Neural cell (in vitro differentiated cells): ENCODE measurements around the gene PDE2A.

Source experiments
- EZH2 ChIP-seq: fragments of 200-600, 300-800 bp; shearing (Covaris generic), sonication (generic); IDR thresholded peaks from 2 replicates; pipeline ENCODE4 v1.6.1; 2014; ENCODE audit warnings: antibody characterized with exemption, low read length, borderline replicate concordance, mild to moderate bottlenecking; ENCODE audit not compliant: insufficient read depth, poor library complexity, severe bottlenecking
- POLR2AphosphoS5 ChIP-seq: IDR thresholded peaks from 2 replicates; pipeline ENCODE4 v1.6.1; 2012
- RAD21 ChIP-seq: fragments of 450-650 bp; conservative IDR thresholded peaks from 2 replicates; pipeline ENCODE4 v1.6.1; 2014; ENCODE audit warnings: antibody characterized with exemption, mild to moderate bottlenecking, moderate library complexity
- SMC3 ChIP-seq: fragments of 450-650 bp; conservative IDR thresholded peaks from 2 replicates; pipeline ENCODE4 v1.6.1; 2014; ENCODE audit warnings: antibody characterized with exemption, mild to moderate bottlenecking, moderate library complexity; ENCODE audit not compliant: poor library complexity
- TF ChIP-seq, protein P1 (sequence below): fragments of 450-650 bp; IDR thresholded peaks from 2 replicates; pipeline ENCODE4 v1.5.1; 2014; ENCODE audit warnings: antibody characterized with exemption, mild to moderate bottlenecking, moderate library complexity; ENCODE audit not compliant: poor library complexity, severe bottlenecking
- TF ChIP-seq, protein P2 (sequence below): IDR thresholded peaks from 2 replicates; pipeline ENCODE4 v1.6.1; 2012; ENCODE audit warnings: borderline replicate concordance

DNA sequence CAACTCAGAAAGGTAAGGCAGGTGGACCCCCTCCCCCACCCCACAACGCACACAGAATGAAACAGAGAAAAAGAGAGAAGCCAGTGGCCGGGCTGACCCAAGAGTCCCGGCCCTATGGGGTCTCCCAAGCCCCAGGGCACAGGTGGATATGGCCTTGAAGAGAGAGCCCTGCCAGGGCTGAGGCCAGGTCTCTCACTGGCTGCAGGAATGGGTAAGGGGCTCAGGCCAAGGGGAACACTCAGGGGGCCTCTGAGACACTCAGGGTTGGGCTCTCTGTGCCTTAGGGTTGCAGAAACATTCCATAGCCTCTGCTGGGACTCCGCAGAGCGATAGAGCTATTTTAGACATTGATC, 98.0 kb downstream of the PDE2A start:
- TF ChIP-seq, protein P1, sequence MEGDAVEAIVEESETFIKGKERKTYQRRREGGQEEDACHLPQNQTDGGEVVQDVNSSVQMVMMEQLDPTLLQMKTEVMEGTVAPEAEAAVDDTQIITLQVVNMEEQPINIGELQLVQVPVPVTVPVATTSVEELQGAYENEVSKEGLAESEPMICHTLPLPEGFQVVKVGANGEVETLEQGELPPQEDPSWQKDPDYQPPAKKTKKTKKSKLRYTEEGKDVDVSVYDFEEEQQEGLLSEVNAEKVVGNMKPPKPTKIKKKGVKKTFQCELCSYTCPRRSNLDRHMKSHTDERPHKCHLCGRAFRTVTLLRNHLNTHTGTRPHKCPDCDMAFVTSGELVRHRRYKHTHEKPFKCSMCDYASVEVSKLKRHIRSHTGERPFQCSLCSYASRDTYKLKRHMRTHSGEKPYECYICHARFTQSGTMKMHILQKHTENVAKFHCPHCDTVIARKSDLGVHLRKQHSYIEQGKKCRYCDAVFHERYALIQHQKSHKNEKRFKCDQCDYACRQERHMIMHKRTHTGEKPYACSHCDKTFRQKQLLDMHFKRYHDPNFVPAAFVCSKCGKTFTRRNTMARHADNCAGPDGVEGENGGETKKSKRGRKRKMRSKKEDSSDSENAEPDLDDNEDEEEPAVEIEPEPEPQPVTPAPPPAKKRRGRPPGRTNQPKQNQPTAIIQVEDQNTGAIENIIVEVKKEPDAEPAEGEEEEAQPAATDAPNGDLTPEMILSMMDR, result no peak
- TF ChIP-seq EZH2, result no peak
- TF ChIP-seq RAD21, result no peak
- TF ChIP-seq POLR2AphosphoS5, result no peak
- TF ChIP-seq SMC3, result no peak
- TF ChIP-seq, protein P2, sequence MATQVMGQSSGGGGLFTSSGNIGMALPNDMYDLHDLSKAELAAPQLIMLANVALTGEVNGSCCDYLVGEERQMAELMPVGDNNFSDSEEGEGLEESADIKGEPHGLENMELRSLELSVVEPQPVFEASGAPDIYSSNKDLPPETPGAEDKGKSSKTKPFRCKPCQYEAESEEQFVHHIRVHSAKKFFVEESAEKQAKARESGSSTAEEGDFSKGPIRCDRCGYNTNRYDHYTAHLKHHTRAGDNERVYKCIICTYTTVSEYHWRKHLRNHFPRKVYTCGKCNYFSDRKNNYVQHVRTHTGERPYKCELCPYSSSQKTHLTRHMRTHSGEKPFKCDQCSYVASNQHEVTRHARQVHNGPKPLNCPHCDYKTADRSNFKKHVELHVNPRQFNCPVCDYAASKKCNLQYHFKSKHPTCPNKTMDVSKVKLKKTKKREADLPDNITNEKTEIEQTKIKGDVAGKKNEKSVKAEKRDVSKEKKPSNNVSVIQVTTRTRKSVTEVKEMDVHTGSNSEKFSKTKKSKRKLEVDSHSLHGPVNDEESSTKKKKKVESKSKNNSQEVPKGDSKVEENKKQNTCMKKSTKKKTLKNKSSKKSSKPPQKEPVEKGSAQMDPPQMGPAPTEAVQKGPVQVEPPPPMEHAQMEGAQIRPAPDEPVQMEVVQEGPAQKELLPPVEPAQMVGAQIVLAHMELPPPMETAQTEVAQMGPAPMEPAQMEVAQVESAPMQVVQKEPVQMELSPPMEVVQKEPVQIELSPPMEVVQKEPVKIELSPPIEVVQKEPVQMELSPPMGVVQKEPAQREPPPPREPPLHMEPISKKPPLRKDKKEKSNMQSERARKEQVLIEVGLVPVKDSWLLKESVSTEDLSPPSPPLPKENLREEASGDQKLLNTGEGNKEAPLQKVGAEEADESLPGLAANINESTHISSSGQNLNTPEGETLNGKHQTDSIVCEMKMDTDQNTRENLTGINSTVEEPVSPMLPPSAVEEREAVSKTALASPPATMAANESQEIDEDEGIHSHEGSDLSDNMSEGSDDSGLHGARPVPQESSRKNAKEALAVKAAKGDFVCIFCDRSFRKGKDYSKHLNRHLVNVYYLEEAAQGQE, result no peak
